ENCODE measurements around the gene HOMER2. TPM values are rescaled to one million over a fixed set of nuclear protein-coding genes. Genes with fewer than 3 reads are reported as not detected.
A peak's percentile ranks its signal among the peaks of the same experiment; 100 is the strongest.

Gene HOMER2
- total and polyA plus RNA-seq, 2 of the 13 experiments (the other 11 are each of a cell fraction or from before 2014, with no cell fraction given): 12.9 to 14.1 TPM

- no peak for TF ChIP-seq ZNF747 (CRISPR knock-in tag; IDR thresholded peaks at IDR 0.05; ENCODE audit: borderline replicate concordance)
- TF ChIP-seq HOXA9 (CRISPR knock-in tag; IDR thresholded peaks at IDR 0.05; ENCODE audit: borderline replicate concordance): no peak
- TF ChIP-seq ELF1 (CRISPR knock-in tag; IDR thresholded peaks at IDR 0.05): peak; percentile 28
- TF ChIP-seq KMT2B (CRISPR knock-in tag; IDR thresholded peaks at IDR 0.05): peak; percentile 87
- peak; percentile 26; the same call in 1 of the 2 replicates for TF ChIP-seq FOXO1 (CRISPR knock-in tag; IDR thresholded peaks at IDR 0.05)
- TF ChIP-seq ZNF790 (CRISPR knock-in tag; IDR thresholded peaks at IDR 0.05; ENCODE audit: borderline replicate concordance): 0 out of 2 replicates have a peak, but pooled peaks have one; percentile 51
- no peak for TF ChIP-seq ZFP41 (CRISPR knock-in tag; IDR thresholded peaks at IDR 0.05; ENCODE audit: borderline replicate concordance)
- no peak for TF ChIP-seq TARDBP (CRISPR knock-in tag; IDR thresholded peaks at IDR 0.05)
- TF ChIP-seq EEA1 (CRISPR knock-in tag; IDR thresholded peaks at IDR 0.05; ENCODE audit: borderline replicate concordance): peak; percentile 84; the same call in 1 of the 2 replicates
- TF ChIP-seq ZNF17 (CRISPR knock-in tag; IDR thresholded peaks at IDR 0.05): no peak
- TF ChIP-seq MEIS2 (CRISPR knock-in tag; IDR thresholded peaks at IDR 0.05): peak; percentile 67; the same call in 1 of the 2 replicates
- TF ChIP-seq ZBTB44 (CRISPR knock-in tag; IDR thresholded peaks at IDR 0.05): 0 out of 2 replicates have a peak, but pooled peaks have one; percentile 51
- TF ChIP-seq CC2D1A (CRISPR knock-in tag; IDR thresholded peaks at IDR 0.05): no peak
- TF ChIP-seq SOX6 (IDR thresholded peaks at IDR 0.05): no peak
- TF ChIP-seq SOX6 (CRISPR knock-in tag; IDR thresholded peaks at IDR 0.05): peak; percentile 16; the same call in 1 of the 2 replicates
- TF ChIP-seq ZNF639 (CRISPR knock-in tag; conservative IDR thresholded peaks at IDR 0.05): no peak
- no peak for TF ChIP-seq STAG1 (CRISPR knock-in tag; IDR thresholded peaks at IDR 0.05)
- TF ChIP-seq SOX13 (IDR thresholded peaks at IDR 0.05): no peak
- TF ChIP-seq SOX13 (CRISPR knock-in tag; conservative IDR thresholded peaks at IDR 0.05 in 1 of 2, IDR thresholded peaks at IDR 0.05 in 1 of 2): no peak
- no peak for TF ChIP-seq NFKBIZ (CRISPR knock-in tag; IDR thresholded peaks at IDR 0.05)
- peak; percentile 82 to 84 for TF ChIP-seq POLR2A (IDR thresholded peaks at IDR 0.05; ENCODE audit: insufficient read depth in 1 of 2, low read depth in 2 of 2, low read length in 2 of 2)
- TF ChIP-seq ZNF274 (CRISPR knock-in tag; IDR thresholded peaks at IDR 0.05): peak; percentile 93
- TF ChIP-seq MBNL3 (CRISPR knock-in tag; conservative IDR thresholded peaks at IDR 0.05): no peak
- TF ChIP-seq ZSCAN5A (CRISPR knock-in tag; IDR thresholded peaks at IDR 0.05; ENCODE audit: borderline replicate concordance): no peak; the same call in 1 of the 2 replicates
- TF ChIP-seq ZNF484 (CRISPR knock-in tag; IDR thresholded peaks at IDR 0.05; ENCODE audit: borderline replicate concordance, low read depth): no peak
- TF ChIP-seq ZUFSP (CRISPR knock-in tag; IDR thresholded peaks at IDR 0.05; ENCODE audit: borderline replicate concordance): no peak
Observed at GRCh38 chr15:82809308-82810060, 143.0 kb downstream of the HOMER2 start, which contains the start of gene WHAMM (continued).
